Stimulated activated CD4-positive, alpha-beta T cell treated with anti-CD3 and anti-CD28 coated beads, Interleukin-12 subunit alpha, Interleukin-12 subunit beta, amount 100 ng/mL, for 24 hours (primary cell): ENCODE data around the gene NDUFAB1.
"Not testable (repeated sequence)": the region's sequence is repeated elsewhere in the genome, so short reads cannot be mapped to it uniquely, and the experiment has no call there.

Source experiments
- DNase-seq, 2 experiments: peaks; one replicate each; pipeline ENCODE4 v3.0.0-alpha.2; 2020; ENCODE audit warnings: low read depth in 2 of 2

Gene NDUFAB1

DNA sequence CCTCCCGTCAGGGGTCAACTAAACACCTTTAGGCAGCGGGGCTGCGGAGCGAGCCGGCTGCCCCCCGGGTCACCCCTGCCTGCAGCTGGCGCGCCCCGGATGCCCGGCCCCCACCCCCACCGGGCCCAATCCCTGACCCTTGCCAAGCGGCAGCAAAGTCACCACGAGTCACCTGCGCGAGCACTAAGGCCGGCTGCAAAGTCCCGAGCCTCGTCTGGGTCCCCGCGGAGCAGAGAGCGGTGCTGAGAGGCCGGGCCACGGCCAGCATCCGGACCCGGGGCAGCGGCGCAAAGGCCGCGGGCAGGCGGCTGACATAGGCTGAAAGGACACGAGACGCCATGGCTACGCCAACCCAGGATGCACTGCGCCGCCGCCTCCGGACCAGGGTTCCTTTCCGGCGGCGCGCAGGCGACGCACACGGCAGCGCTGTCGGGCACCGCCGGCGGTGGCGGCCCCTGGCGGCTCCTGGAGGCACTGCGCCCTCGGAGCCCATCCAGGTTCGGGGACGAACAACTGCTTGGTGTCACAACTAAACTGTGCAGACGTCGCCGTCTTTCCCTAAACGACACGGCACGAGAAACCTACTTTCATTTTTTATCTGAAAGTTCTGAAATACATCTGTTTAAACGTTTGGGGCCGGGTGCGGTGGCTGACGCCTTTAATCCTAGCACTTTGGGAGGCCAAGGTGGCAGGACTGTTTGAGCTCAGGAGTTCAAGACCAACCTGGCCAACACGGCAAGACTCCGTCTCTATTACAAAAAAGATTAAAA, at the start of gene NDUFAB1:
NDUFAB1 (minus strand) TSS at position 366 of the 770 bp plus-strand sequence; CDS start at position 340, 26 bp downstream.
- DNase-seq = peak; percentile 72 to 86

DNA sequence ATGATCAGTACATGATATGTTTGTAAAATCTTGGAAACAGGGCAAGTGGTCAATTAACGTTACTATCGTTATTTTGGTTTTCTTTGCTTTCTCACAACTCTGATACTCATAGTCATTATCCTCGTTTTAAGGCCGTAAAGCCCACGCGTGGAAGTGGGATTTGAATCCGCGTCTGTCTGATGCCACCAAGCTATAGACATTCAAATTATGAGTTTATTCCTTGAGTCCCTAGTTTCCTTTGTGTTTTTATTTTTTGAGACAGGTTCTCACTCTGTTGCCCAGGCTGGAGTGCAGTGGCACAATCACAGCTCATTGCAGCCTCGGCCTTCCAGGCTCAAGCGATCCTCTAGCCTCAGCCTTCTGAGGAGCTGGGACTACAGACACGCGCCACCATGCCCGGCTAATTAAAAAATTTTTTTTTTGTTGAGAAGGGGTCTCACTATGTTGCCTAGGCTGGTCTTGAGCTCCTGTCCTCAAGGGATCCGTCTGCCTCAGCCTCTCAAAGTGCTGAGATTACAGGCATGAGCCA, 46.2 kb upstream of the NDUFAB1 start:
- DNase-seq = no peak

DNA sequence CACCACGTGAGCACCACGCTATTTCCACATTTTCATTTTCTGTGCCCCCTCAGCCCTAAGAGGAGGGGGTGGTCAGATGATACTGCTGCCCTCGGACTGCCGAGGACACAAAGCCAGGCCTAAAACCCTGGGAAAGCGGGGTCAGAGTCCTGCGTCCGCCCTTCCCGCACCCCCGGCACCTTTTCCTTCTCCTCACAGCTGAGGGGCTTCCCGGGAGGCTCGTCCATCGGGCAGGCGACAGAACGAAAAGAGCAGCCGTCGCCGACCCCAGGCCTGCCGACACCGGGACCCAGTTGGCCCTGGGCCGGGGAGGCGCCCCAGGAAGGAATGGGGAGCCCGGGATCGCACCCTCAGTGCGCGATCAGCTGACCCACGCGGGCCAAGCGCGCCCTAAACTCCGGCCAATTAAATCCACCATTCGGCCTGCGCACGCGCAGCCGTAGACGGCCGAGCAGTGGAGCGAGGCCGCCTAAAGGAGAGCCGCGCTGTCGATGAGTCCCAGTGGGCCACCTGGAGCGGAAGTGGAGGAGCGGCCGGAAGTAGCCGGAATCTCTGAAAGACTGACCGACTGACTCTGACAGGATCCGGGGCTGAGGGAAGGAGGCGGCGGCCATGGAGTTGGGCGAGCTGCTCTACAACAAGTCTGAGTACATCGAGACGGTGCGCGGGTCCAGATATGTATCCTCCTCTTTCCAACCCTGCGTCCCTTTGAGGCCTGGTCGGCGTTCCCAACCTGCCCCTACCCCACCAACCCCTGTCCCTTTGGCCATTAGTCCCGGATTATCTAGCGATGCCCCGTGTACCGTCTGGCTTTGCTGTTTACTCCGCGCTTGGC, 45.0 kb upstream of the NDUFAB1 start, which contains the start of the genes DCTN5 and PALB2:
DCTN5 (plus strand) TSS at position 536 of the 835 bp plus-strand sequence; CDS start at position 613, 77 bp downstream.
PALB2 (minus strand) TSS at position 380 of the 835 bp plus-strand sequence; CDS start at position 227, 153 bp downstream.
- DNase-seq = peak; percentile 79 to 86

DNA sequence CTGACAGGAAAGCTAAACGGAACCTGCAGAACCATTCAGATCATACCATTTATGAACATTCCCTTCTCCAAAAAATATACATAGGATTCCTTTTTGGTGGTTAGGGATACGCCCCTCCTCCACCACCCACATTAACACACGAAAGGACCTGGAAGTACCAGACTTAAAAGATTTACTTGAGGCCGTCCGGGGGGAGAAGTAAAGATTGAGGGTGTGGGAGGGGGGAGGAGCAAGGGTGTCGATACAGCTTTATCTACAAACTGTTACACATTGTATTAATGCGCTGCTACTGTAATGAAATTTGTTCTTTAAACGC, 44.5 kb upstream of the NDUFAB1 start:
- DNase-seq = no peak

DNA sequence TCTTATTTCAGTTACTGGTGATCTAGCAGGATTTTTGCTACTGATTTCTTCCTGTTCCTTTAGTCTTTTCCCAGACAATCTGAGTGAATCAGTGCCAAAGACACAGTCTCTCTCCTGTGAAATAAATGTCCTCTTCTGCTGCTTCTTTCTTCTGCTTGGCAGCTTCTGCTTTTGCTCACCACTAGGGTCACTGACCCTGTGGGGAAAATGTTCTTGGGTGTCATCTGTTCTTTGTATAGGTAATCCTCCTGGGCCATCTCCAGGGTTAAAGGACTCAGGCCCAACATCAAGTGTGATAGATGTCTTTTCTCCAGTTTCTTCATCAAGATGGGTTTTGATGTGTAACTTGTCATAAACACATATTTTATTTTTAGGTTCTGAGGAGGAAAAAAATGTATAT, 39.8 kb upstream of the NDUFAB1 start:
- no peak for DNase-seq

DNA sequence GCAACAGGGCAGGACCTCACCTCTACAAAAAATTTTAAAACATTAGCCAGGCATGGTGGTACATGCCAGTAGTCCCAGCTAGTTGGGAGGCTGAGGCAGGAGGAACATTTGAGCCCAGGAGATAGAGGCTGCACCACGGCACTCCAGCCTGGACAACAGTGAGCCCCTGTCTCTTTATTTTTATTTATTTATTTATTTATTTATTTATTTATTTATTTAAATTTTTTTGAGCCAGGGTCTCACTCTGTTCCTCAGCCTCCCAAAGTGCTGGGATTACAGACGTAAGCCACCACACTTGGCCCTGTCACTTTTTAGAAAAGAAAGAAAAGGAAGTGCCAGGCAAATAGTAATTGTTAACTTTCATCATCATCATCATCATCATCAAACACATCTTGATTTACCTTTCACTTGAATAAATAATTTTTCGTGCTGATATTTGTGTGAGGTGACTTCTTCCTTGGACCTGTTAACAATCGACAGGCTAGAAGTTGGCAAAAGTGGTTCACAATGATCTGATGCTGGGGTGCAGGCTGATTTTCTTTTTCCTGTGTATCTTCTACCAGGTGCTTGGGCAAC, 38.4 kb upstream of the NDUFAB1 start:
- no peak for DNase-seq

DNA sequence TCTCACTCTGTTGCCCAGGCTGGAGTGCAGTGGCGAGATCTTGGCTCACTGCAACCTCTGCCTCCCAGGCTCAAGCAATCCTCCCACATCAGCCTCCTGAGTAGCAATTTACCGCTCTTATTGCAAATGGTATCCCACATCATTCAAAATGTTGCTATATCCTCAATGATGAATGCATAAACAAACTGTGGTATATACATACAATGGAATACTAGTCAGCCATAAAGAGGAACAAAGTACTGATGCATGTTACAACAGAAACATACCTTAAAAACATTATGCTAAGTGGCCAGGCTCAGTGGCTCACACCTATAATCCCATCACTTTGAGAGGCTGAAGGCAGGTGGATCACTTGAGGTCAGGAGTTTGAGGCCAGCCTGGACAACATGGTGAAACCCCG, 35.8 kb upstream of the NDUFAB1 start:
- DNase-seq = not testable (repeated sequence)

DNA sequence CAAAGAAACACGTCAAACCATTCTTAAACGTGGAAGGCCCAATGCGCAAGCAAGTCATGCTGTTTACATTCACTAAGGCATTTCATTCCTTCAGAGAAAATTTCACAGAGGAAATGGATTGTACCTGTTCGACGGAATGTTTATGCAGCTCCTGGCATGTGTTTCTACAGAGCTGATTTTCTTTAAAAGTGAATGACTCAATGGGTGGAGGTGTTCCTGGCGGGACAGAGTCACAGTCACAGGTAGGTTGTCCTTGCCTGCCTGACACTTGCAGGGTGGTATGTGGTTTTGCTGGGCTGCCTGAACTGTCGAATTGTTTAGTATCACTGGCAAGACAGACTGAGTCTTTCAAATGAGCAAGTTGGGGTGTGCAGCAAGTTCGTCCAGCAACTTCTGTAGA, 33.4 kb upstream of the NDUFAB1 start:
- DNase-seq = no peak

DNA sequence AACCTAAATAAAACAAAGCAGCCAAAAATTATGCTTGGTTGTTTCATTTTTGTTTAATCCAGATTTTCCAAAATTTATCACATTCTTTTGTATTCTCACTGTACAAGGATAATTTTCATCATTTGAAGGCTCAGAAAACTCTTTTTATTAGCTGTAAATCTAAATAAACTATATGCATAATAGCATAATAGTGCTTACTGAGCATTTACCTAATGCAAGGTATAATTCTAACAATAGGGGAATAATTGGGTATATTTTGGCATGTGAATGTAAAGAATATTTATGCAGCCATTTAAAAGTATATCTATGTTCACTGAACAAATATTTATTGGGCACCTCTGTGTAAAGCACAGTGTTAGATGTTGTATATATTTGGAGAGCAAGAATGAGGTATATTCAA, 28.0 kb upstream of the NDUFAB1 start:
- DNase-seq = no peak

DNA sequence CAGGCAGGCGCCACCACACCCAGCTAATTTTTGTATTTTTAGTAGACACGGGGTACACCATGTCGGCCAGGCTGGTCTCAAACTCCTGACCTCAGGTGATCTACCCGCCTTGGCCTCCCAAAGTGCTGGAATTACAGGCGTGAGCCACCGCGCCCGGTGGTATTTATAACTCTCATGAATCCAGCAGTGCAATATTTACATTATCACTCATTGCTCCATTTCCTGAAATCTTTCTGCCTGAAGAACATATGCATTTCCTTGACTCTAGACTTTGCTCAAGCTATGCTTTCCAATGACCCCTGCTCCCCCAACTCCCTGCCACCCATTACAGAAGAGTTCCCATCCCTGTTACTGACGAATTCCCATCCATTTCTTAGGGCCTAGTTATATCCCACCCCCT, 19.7 kb upstream of the NDUFAB1 start:
- no peak for DNase-seq

DNA sequence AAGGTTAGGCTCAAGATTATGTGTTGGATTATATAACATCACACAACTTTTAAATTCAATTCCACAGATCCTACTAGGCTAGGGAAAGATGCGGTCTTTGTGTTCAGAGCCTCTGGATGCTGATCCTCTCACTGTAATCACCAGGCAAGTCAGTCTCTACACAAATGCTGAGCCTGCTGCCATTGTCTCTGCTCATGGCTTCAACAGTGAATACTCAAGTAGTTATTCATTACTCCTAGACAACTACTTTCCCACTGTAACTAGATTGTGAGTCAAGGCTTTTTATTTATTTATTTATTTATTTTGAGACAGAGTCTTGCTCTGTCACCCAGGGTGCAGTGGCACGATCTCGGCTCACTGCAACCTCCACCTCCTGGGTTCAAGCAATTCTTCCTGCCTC, 15.8 kb upstream of the NDUFAB1 start:
- no peak for DNase-seq

DNA sequence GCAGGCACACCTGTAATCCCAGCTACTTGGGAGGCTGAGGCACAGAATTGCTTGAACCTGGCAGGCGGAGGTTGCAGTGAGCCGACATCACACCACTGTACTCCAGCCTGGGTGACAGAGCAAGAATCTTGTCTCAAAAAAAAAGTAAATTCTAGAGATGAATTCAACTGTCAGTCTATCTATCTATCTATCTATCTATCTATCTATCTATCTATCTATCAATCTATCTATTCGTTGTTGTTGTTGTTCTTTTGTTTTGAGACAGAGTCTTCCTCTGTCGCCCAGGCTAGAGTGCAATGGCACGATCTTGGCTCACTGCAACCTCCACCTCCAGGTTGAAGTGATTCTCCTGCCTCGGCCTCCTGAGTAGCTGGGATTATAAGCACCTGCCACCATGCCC, 14.8 kb upstream of the NDUFAB1 start:
- not testable (repeated sequence) for DNase-seq

DNA sequence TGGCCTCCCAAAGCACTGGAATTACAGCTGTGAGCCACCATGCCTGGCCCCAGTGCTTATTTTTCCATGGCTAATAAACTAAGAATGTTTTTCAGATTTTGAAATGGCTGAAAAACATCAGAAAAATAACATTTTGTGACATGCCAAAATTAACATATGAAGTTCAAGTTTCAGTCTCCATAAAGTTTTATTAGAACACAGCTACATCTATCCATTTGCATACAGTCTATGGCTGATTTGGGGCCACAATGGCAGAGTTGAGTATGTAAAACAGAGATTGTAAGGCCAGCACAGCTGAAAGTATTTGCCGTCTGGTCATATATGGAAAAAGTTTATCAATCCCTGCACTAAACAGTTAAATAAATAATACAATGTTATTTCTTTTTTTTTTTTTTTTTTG, 13.8 kb upstream of the NDUFAB1 start:
- DNase-seq = no peak

DNA sequence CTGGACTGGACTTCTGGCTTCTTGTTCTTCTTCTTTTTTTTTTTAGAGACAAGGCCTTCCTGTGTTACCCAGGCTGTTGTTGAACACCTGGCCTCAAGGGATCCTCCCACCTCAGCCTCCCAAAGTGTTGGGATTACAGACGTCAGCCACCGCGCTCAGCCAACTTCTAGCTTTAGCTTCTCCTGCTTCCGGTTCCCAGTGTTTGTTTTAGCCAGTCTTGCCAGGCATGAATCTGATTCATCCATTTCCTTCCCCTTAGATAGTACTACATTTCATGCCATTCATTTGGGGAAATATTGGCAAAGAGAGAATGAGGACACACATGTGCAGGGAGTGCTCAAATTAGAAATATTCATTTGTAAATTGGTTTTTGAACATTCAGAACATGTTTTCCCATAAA, 12.1 kb upstream of the NDUFAB1 start:
- no peak for DNase-seq

DNA sequence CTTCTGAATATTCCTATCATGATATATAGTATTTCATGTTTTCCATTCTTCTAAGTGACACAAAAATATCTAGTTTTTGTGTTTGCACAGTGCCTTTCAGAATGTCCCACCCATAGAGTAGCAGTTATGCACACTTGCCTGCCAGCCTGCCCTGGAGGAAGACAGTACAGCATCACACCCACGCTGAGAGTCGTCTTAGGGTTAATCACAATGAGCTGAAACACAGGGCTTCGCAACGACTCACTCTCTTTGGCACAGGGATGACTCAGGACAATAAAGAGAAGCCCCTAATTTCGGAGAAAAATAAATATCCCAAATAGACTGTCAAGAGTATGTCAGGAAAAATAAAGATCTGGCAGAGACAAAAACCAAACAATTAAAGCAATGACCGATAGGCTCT, 11.6 kb upstream of the NDUFAB1 start:
- no peak for DNase-seq

DNA sequence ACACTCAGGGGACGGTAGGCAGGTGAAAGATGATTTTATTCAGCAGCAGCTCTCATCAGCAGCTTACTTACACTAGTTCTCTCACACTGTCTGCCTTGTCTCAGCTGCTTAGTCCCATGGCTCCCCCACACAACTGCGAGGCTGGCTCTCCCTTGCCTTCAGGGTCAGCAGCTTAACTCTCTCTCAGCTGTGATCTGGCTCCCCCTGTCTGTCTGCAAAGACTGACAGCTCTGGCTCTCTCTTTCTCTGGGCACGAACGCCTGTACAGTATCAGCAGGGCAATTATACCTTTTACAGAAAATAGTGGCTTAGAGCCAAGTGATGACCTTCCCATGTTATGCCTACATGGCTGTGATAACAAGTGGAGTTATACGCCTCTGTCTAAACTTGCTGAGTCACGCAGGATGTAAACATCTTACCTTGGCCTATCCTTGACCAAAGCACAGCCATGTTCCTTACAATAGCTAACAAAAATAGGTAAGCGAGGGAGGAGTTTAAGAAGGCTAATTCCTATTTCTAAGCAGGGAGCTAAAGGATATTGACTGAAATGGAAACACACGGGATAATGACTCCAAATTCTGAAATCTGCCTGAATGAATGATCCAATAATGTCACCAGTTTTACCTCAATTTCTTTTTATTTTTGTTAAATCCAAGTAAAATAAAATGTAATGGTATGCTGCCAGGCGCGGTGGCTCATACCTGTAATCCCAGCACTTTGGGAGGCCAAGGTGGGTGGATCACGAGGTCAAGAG, 1.1 kb upstream of the NDUFAB1 start:
- DNase-seq = no peak

DNA sequence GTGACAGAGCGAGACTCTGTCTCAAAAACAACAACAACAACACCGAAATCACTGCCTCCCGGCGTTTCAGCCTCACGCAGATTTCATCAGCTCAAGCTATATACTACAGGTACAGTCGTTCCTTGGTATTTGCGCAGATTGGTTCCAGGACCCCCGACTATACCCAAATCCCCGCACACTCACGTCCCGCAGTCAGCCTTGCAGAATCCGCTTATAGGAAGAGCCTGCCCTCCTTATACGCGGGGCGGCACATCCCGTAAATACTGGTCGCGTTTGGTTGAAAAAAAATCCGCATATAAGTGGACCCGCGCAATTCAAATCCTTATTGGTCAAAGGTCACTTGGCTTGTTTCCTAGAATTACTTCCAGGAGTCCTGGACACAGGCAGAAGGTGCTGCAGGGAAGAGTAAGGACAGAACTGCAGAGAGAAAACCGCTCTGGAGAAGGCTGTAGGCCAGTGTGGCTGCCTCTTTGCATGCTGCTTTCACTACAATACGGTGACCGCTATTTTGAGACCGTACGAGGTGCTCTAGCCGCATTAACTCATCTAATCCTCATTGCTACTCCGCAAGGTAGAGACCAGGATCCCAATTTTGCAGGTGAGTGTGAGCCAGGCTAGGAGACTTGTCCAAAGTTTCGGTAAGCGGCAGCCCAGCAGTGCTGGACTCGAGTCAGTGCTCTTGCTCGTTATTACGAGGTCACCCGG, 718 bp downstream of the NDUFAB1 start:
- DNase-seq = no peak

DNA sequence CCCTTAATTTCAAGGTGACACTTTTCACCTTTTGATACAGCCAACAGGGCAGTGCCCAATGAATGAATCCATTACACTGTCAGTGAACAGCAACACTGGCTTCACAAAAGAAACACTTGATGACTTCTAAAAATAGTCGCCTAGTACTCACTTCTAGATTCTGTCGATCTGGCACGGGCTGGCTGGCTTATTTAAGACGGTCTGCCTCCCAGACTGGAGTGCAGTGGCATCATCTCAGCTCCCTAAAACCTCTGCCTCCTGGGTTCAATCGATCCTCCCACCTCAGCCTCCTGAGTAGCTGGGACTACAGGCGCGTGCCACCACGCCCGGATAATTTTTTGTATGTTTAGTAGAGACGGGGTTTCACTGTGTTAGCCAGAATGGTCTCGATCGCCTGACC, 1.9 kb downstream of the NDUFAB1 start:
- DNase-seq = no peak

DNA sequence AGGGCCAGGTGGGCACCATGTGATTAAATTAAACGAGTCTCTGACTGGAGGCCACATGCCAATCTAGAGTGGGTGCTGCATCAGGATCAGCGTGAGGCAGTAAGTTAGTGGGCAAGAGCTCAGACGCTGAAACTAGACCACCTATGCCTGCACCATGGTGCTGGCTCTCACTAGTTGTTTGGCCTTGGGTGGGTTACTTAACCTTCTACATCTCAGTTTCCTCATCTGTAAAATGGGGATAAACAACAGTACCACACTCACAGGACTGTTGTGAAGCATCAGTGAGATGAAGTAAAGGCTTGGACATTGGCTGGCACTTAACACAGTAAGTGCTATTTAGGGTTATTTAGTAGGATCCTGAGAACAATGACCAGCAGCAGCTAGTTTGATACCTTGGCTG, 5.9 kb downstream of the NDUFAB1 start:
- DNase-seq = no peak

DNA sequence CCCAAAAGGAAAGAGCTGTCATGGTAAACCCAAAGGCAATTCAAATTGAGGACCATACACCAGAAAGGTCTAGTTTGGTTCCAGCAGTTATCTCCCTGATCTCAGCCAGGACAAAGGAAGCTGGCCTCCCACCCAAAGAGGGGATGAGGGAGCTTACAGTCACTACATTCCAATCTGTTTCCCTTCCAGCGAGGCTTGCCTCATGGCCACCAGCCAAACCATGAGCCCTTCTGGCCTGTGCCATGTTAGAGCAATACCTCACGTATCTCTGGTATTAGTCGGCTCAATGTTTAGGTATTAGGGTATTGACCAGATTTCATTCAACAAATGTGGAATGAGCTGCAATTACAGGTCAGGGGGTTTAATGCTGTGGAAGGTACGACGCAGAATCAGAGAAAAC, 8.4 kb downstream of the NDUFAB1 start:
- DNase-seq = no peak
